ENCODE measurements around the gene LGALS8.
"Not testable (repeated sequence)": the region's sequence is repeated elsewhere in the genome, so short reads cannot be mapped to it uniquely, and the experiment has no call there.

LGALS8 gene

GRCh38 chr1:236540813-236541465 lies 17.2 kb downstream of the LGALS8 start:
- DNase-seq (ENCODE audit: low read depth in 2 of 2): no peak

- no peak for DNase-seq (ENCODE audit: low read depth in 2 of 2)
Observed at GRCh38 chr1:236541710-236542109, 17.9 kb downstream of the LGALS8 start.

GRCh38 chr1:236543065-236543669 lies 19.4 kb downstream of the LGALS8 start:
- no peak for DNase-seq (ENCODE audit: low read depth in 2 of 2)

GRCh38 chr1:236545621-236546169 lies 21.9 kb downstream of the LGALS8 start:
- no peak for DNase-seq (ENCODE audit: low read depth in 2 of 2)

GRCh38 chr1:236548452-236548851 lies 24.7 kb downstream of the LGALS8 start:
- no peak for DNase-seq (ENCODE audit: low read depth in 2 of 2)

- DNase-seq (ENCODE audit: low read depth in 2 of 2): no peak
Observed at GRCh38 chr1:236550961-236551851, 27.4 kb downstream of the LGALS8 start.

- no peak for DNase-seq (ENCODE audit: low read depth in 2 of 2)
Observed at GRCh38 chr1:236552096-236552495, 28.3 kb downstream of the LGALS8 start.

- no peak for DNase-seq (ENCODE audit: low read depth in 2 of 2)
Observed at GRCh38 chr1:236552901-236553300, 29.1 kb downstream of the LGALS8 start.

- no peak for DNase-seq (ENCODE audit: low read depth in 2 of 2)
Observed at GRCh38 chr1:236553370-236553769, 29.6 kb downstream of the LGALS8 start.

GRCh38 chr1:236556606-236557005 lies 32.8 kb downstream of the LGALS8 start:
- DNase-seq (ENCODE audit: low read depth in 2 of 2): no peak

- DNase-seq (ENCODE audit: low read depth in 2 of 2): no peak
Observed at GRCh38 chr1:236558081-236558480, 34.3 kb downstream of the LGALS8 start.

GRCh38 chr1:236558846-236559245 lies 35.1 kb downstream of the LGALS8 start:
- no peak for DNase-seq (ENCODE audit: low read depth in 2 of 2)

GRCh38 chr1:236560213-236560771 lies 36.5 kb downstream of the LGALS8 start:
- no peak for DNase-seq (ENCODE audit: low read depth in 2 of 2)

GRCh38 chr1:236561976-236562375 lies 38.2 kb downstream of the LGALS8 start:
- no peak for DNase-seq (ENCODE audit: low read depth in 2 of 2)

- DNase-seq (ENCODE audit: low read depth in 2 of 2): no peak
Observed at GRCh38 chr1:236565530-236565929, 41.7 kb downstream of the LGALS8 start.

- no peak for DNase-seq (ENCODE audit: low read depth in 2 of 2)
Observed at GRCh38 chr1:236568285-236568894, 44.6 kb downstream of the LGALS8 start.

GRCh38 chr1:236575523-236575922 lies 51.7 kb downstream of the LGALS8 start:
- no peak for DNase-seq (ENCODE audit: low read depth in 2 of 2)

- no peak for DNase-seq (ENCODE audit: low read depth in 2 of 2)
Observed at GRCh38 chr1:236576004-236576403, 52.2 kb downstream of the LGALS8 start.

- not testable (repeated sequence) for DNase-seq (ENCODE audit: low read depth in 2 of 2)
Observed at GRCh38 chr1:236577041-236577440, 53.3 kb downstream of the LGALS8 start.

- DNase-seq (ENCODE audit: low read depth in 2 of 2): no peak
Observed at GRCh38 chr1:236578661-236579060, 54.9 kb downstream of the LGALS8 start.

GRCh38 chr1:236580404-236580803 lies 56.6 kb downstream of the LGALS8 start:
- not testable (repeated sequence) for DNase-seq (ENCODE audit: low read depth in 2 of 2)

GRCh38 chr1:236581528-236581927 lies 57.7 kb downstream of the LGALS8 start:
- DNase-seq (ENCODE audit: low read depth in 2 of 2): no peak

Data from activated CD4-positive, alpha-beta T cell treated with anti-CD3 and anti-CD28 coated beads for 24 hours (primary cell).